Neural crest cell (in vitro differentiated cells): ENCODE results near the gene APBB1IP. TPM values are rescaled to one million over a fixed set of nuclear protein-coding genes. Genes with fewer than 3 reads are reported as not detected.

Experiments used
- DNase-seq: peaks from one replicate; pipeline ENCODE4 v3.0.0; 2021; ENCODE audit warnings: low read depth, mixed read lengths, low spot score
- H3K27ac Mint-ChIP-seq: one replicate; pipeline ENCODE4 v1.8.0; 2021; ENCODE audit warnings: mild to moderate bottlenecking, mixed read lengths; ENCODE audit not compliant: unreplicated experiment
- H3K27me3 Mint-ChIP-seq: 2 replicates; pipeline ENCODE4 v1.8.0; 2021; ENCODE audit warnings: low read depth, mild to moderate bottlenecking, mixed read lengths
- H3K36me3 Mint-ChIP-seq: 2 replicates; pipeline ENCODE4 v1.8.0; 2021; ENCODE audit warnings: low read depth, mild to moderate bottlenecking, mixed read lengths
- H3K4me1 Mint-ChIP-seq: 2 replicates; pipeline ENCODE4 v1.8.0; 2021; ENCODE audit warnings: mixed read lengths
- H3K4me3 Mint-ChIP-seq: one replicate; pipeline ENCODE4 v1.8.0; 2021; ENCODE audit warnings: mild to moderate bottlenecking, mixed read lengths
- H3K9me3 Mint-ChIP-seq: 2 replicates; pipeline ENCODE4 v1.8.0; 2021; ENCODE audit warnings: mixed read lengths
- CTCF ChIP-seq: fragments of 200-600 bp; sonication (generic); conservative IDR thresholded peaks from 2 replicates; pipeline ENCODE4 v1.5.0; 2021; ENCODE audit warnings: antibody characterized with exemption, mild to moderate bottlenecking
- total RNA-seq: library from RNA; stranded (reverse); gene quantifications from 2 replicates; pipeline ENCODE4 v1.2.1, GENCODE V29; 2021

Gene APBB1IP
- total RNA-seq, 1 donor from 2014 or later: not detected

GRCh38 chr10:26436848-26437247 is 1.3 kb upstream of the APBB1IP start:
- peaks cover 5% of the 10 kb centered on the region for H3K9me3 Mint-ChIP-seq
- no peak overlapping the region for H3K4me3 Mint-ChIP-seq
- H3K27me3 Mint-ChIP-seq: peaks cover 51% of the 10 kb centered on the region
- no peak for TF ChIP-seq CTCF
- H3K36me3 Mint-ChIP-seq: no peaks in the 10 kb centered on the region
- no peaks in the 10 kb centered on the region for H3K4me1 Mint-ChIP-seq
- H3K27ac Mint-ChIP-seq: no peak overlapping the region
- DNase-seq: no peak

- H3K27ac Mint-ChIP-seq: no peak overlapping the region
- H3K4me1 Mint-ChIP-seq: no peaks in the 10 kb centered on the region
- peaks cover 5% of the 10 kb centered on the region for H3K9me3 Mint-ChIP-seq
- H3K36me3 Mint-ChIP-seq: no peaks in the 10 kb centered on the region
- TF ChIP-seq CTCF: no peak
- no peak overlapping the region for H3K4me3 Mint-ChIP-seq
- peaks cover 53% of the 10 kb centered on the region for H3K27me3 Mint-ChIP-seq
- DNase-seq: no peak
Observed at GRCh38 chr10:26438534-26439341, 597 bp downstream of the APBB1IP start.

- H3K27ac Mint-ChIP-seq: no peak overlapping the region
- DNase-seq: no peak
- no peak for TF ChIP-seq CTCF
- H3K4me1 Mint-ChIP-seq: no peaks in the 10 kb centered on the region
- peaks cover 53% of the 10 kb centered on the region for H3K27me3 Mint-ChIP-seq
- no peaks in the 10 kb centered on the region for H3K36me3 Mint-ChIP-seq
- H3K4me3 Mint-ChIP-seq: no peak overlapping the region
- H3K9me3 Mint-ChIP-seq: peaks cover 5% of the 10 kb centered on the region
Observed at GRCh38 chr10:26439406-26440087, 1.4 kb downstream of the APBB1IP start.

GRCh38 chr10:26440088-26440470 is 1.9 kb downstream of the APBB1IP start:
- peaks cover 3% of the 10 kb centered on the region for H3K9me3 Mint-ChIP-seq
- H3K27me3 Mint-ChIP-seq: peaks cover 53% of the 10 kb centered on the region
- TF ChIP-seq CTCF: no peak
- no peak for DNase-seq
- H3K36me3 Mint-ChIP-seq: no peaks in the 10 kb centered on the region
- H3K4me1 Mint-ChIP-seq: no peaks in the 10 kb centered on the region
- no peak overlapping the region for H3K4me3 Mint-ChIP-seq
- H3K27ac Mint-ChIP-seq: no peak overlapping the region

GRCh38 chr10:26441491-26442214 is 3.5 kb downstream of the APBB1IP start:
- Mint-ChIP-seq H3K27me3 (peaks cover 44% of the 10 kb centered on the region), H3K4me1 (no peaks in the 10 kb centered on the region), H3K27ac (no peak overlapping the region), H3K4me3 (no peak overlapping the region), H3K36me3 (no peaks in the 10 kb centered on the region), H3K9me3 (no peaks in the 10 kb centered on the region)
- no peak for TF ChIP-seq CTCF
- DNase-seq: no peak
